Measurements from ENCODE around the gene LILRA6.
"Not testable (repeated sequence)": the region's sequence is repeated elsewhere in the genome, so short reads cannot be mapped to it uniquely, and the experiment has no call there.

LILRA6 gene

DNA sequence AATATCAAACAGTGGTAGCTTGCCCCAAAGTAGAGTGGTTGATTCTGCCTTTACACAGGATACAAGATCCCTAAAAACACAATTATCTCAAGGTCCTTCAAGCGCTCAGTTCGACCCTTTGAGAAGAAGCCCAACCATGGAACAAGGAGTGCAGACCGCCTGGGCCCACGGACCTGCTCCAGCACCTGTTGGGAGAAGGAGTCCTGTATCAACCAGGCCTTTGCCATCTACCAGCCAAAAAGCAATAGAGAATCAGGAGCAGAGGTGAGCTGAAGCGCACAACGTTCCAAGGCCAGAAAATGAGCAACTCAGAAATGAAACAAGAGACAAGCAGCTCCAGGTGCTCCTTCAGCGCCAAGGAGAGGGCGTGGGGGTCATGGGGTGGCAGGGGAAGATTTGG, 13.4 kb downstream of the LILRA6 start:
- DNase-seq: no peak

DNA sequence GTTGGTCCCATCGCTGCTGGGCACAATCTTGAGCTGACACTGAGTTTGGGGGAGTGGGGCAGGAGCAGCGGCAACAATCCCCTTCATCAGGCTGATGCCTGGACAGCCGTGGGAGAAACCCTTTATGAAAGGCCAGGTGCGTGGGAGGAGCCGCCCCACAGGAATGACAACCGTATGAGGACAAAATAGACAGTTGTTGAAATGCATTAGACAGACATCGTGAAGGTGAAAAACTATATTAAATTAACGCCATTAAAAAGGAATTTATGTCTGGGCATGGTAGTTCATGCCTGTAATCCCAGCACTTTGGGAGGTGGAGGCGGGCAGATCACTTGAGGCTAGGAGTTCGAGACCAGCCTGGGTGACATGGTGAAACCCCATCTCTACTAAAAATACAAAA, 18.0 kb downstream of the LILRA6 start:
- not testable (repeated sequence) for DNase-seq

DNA sequence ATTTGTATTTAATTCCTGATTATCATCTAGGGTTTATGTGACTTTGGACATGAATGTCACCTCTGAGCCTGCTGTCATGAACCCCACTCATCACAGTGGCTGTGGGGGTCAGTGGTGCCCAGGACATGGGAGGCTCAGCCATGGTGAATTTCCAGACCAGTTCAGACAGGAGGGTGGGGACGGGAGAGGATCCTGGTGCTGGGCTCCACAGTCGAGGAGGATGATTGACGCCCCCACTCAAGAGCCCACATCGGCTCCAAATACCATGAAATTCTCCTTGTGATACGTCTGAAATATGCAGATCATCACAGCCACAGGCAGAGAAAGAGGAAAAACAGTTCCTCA, 18.7 kb downstream of the LILRA6 start:
- not testable (repeated sequence) for DNase-seq

DNA sequence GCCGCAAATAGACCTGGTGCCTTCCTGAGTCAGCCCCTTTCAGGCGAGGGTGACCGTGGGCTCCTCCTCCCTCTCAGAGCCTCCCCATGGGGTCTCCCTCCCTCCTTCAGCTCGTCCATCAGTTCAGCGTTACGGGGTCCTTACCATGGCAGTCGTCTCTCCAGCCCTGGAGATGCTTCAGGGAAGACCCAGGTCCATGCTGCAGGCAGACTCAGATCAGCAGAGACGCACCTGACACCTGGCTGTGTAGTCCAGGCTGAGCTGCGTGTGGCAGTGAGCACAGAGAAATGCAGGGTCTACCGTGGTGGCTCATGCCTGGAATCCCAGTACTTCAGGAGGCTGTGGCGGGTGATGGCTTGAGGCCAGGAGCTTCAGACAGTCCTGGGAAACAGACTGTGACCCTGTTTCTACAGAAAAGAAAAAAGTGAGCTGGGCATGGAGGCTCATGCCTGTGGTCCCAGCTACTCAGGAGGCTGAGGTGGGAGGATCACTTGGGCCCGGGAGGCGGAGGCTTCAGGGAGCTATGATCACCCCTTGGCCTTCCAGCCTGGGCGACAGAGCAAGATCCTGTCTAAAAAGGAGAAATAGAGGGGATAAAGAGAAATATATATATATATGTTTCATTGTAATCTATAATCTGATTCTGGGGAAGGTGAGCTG, 19.2 kb downstream of the LILRA6 start:
- not testable (repeated sequence) for DNase-seq

DNA sequence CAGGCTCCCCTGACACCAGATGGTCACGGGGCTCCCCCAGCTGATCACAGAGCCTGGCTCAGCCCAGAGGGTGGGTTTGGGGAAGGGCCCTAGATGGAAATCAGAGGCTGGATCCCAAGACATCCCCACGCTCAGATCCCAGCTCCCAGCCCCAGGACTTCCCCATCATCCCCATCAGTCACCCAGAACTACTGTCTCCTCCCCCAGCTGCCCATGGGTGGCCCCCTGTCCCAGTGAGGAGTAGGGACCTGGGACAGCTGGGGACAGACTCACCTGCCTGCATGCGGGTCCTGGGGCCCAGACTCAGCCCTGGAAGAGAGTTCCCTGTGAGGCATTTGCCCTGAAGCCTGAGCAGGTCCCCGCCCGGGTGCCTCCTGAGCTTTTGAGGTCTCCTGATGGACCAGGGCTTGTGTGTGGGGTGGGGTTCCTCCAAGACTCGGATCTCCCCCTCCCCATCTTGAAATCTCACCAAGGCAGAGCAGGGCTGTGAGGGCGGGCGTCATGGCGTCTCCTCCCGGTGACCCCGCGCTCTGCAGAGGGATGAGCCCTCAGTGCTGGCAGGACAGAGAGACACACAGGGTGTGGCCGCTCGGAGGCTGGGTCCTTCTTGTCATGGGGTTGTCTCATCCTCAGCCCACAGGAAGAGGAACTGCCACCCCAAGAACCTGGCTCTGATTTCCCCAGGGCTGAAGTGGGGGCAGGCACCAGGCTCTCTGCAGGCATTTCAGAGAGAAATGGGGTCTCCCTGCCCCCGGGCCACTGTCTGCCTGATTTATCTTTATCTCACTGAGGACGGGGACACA, 19.9 kb downstream of the LILRA6 start, which contains the start of gene LILRB3:
Gene LILRB3 (minus strand): TSS at position 534 of the 803 bp plus-strand sequence. CDS start 31 bp downstream, at position 503.
- not testable (repeated sequence) for DNase-seq

DNA sequence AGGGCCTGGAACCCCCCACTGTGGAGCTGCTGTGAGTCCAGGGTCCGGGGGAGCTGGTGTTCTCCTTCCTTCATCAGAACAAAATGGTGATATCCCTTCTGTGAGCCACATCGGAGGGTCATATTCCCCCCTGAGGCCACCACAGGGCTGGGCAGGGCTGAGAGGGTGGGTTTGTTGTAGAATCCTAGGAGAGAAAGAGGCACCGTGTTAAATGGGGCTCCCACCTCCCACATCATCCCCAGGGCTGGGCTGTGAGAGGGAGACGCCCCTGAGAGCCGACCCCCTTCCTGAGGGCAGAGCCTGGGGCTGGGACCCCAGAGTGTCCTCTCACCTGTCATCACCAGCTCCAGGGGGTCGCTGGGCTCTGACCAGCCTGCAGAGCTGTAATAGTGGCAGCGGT, 20.6 kb downstream of the LILRA6 start:
- not testable (repeated sequence) for DNase-seq

DNA sequence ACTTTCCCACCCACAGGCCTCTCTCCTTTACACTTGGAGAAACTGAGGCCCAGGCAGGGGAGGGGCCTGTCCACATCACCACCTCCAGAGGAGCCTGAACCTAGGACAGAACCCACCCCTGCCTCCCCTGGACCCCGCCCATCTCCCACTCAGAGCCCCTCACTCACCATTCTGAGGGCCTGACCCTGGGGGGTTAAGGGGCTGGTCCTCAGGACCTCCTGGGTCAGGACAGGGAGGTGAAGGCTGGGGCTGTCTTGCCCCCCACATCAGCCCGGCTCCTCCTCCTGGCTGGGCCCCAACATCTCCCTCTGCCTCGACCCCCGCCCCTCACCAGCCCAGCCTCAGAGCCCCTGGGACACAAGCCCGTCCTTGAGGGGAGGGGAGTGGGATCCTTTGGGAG, 22.9 kb downstream of the LILRA6 start:
- DNase-seq: not testable (repeated sequence)

DNA sequence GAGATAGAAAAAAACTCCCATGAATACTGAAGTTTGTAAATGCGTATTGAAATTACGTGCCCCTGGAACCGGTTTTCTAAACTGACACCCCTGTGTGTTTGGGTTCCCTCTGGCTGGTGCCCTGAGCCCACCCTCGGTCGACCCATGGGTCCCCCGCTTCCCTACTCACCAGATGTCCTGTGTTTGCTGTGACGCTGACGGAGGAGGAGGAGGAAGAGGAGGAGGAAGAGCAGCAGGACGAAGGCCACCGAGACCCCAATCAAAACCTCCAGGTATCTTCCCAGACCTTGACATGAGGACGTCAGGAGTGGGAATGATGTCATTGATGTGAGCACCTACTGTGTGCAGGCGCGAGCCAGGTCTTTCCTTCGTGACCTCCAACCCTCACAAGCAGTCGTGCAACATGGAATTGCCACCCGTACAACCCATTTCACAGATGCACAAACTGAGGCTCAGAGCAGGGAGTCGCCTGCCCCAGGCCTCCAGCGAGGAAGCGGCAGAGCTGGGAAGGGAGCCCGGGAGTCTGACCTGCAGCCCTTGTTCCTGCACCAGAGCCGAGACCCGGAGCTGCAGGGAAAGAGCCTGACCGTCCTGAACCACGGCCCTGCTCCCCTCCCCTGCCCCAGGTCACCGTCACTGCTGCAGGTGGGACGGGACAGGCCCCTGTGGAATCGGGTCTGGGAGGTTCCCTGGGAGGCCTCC, 23.5 kb downstream of the LILRA6 start:
- no peak for DNase-seq

DNA sequence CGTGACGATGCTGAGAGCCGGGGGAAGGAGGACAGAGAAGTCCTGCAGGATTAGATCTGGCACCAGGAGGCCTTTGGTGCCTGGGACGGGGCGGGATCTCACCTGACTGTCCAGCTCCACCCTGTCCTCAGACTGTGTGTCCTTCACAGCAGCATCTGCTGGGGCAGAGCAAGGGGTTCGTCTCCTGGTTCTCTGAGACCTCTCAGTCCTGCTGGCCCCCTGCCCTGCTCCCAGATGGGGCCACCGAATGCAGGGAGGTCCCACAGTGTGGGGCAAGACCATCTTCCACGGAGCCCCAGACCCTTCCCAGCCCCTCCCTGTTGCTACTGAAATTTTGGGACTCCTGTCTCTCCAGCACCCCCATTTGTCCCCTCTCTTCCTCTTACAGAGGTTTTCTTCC, 24.3 kb downstream of the LILRA6 start:
- DNase-seq: no peak

DNA sequence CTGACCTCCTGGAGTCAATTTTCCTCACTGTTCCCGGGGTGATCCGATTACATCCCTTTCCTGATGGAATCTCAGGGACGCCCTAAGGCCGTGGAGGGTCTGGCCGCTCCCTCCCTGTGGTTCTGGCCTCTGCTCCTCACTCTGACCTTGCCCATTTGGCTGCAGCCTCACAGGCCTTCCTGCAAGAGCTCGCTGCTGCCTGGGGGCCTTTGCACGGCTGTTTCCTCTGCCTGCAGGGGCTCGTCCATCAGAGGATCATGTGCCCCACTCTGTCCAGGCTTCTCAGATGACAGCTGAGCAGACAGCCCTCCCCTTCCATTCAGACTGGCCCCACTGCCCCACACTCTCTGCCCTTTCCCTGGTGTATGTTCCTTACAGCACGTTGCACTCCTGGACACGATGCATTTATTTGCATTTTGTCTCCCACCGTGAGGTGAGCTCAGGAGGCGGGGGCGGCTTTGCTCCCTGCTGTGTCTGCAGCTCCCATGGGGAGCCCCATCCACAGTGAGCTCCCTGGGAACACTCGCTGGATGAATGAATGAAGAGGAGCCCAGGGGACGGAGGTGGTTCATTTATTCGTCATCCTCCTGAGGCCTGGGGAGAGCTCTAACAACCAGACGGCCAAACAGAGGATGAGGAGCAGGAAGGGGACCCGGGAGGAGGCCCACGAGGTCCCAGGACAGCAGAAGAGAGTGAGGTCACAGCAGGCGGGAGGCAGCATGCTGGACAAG, 24.9 kb downstream of the LILRA6 start:
- DNase-seq: not testable (repeated sequence)

DNA sequence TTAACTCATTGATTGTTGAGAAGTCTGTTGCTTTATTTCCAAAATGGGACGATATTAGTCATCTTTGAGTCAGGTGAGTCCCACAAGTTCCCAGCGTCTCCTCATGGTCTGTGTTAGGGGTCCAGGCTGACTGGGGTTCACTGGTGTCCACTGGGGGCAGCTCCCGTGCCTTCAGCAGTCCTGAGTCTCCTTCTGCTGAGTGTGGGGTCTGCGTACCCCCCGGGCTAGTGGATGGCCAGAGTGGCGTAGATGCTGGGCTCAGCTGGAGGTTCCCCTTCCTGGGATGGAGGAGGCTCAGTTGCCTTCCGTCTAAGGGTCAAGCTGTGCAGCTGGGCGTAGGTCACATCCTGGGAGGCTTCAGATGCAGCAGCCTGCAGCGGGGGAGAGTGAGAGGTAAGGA, 25.7 kb downstream of the LILRA6 start:
- no peak for DNase-seq

DNA sequence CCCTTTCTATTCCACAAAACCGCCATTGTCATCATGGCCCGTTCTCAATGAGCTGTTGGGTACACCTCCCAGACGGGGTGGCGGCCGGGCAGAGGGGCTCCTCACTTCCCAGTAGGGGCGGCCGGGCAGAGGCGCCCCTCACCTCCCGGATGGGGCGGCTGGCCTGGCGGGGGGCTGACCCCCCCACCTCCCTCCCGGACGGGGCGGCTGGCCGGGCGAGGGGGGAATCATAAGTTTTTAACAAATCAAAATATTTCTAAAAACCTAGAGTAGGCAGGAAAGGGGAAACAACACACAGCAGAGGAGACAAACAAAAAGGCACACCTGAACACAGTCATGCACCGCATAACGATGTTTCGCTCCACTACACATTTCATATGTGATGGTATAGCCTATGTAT, 27.9 kb downstream of the LILRA6 start:
- not testable (repeated sequence) for DNase-seq

DNA sequence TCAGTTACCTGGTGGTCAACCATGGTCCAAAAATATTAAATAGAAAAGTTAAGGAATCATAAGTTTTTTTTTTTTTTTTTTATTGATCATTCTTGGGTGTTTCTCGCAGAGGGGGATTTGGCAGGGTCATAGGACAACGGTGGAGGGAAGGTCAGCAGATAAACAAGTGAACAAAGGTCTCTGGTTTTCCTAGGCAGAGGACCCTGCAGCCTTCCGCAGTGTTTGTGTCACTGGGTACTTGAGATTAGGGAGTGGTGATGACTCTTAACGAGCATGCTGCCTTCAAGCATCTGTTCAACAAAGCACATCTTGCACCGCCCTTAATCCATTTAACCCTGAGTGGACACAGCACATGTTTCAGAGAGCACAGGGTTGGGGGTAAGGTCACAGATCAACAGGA, 28.4 kb downstream of the LILRA6 start:
- not testable (repeated sequence) for DNase-seq

DNA sequence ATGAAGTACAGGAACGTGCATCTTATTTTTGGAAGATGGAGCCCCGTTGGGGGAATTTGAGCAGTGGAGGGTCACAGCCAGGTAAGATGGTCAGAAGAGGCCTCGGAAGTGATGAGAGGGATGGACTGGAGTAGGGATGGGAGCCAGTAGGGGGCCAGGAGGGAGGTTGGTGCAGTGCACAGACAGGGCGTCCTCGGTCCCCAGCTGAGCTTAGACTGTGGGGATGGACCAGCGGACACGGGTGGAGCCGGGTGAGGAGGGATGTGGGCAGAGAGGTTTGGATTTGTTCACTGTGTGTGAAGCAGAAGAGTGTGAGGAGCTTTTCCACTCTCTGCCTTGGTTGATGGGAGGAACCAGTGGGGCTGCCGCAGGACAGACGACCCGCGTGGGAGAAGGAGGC, 31.4 kb downstream of the LILRA6 start:
- DNase-seq: no peak

DNA sequence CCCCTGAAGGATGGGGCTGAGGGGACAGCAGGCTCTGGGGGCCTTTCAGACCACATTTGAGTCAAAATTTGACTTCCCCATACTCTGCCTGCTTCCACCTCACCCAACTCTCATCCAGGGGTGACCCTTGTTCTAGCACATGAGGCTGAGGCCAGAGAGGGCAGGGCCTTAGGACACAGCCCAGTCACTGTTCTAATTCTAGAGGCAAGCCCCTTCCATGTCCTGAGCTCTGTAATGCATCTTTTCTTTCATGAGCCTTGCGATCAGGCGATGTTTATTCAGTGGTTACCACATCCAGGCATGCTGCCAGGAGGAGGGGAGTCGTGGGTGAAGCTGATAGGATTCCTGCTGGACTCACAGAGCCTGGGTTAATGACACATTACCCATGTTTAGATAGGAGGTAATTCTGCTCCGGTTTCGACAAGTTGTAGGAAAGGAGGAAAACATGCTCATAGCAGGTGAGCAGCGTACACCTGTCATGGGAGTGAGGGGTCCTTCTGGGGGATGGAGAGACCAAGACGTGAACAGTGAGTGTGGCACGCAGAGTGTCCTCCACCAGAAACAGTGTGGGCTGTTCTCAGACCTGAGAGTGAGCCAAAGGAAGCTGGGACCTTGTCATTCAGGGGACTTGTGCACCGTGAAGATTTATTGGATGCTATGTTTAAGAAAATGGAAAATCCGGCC, 32.6 kb downstream of the LILRA6 start:
- DNase-seq: peak; percentile 99

DNA sequence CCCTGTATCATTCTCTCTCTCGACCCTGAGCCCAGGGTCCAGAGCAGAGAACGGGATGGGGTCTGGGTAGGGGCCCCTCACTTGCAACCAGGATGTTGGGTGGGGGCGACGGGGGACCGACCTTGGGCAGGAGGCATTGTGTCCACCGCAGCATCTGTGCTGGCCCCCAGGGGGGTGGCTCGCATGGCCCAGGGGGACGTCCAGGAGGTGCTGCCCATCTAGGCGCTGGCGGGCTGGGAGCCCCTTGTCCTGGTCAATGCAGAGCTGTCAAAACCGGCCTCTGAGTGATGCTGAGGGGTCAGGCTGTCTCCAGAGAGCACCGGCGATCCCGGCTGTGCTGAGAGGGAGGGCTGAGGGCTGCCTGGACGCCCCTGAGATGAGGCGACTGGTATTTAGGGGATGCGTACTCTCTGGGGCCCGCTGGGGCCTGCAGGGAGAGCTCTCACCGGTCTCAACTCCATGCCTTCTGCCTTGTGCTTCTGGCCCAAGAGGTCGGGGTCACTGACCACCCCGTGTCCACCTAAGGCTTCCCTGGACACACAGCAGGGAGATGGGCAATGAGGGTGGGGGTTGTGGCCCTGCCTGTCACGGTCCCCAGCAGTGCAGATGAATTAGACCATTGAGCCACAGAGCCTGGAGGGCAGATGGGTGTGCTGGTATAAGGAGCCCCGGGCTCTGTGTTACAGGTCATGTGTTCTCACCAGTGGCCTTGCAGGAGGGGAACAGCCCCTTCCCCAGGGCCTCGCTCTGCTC, 33.4 kb downstream of the LILRA6 start:
- no peak for DNase-seq

DNA sequence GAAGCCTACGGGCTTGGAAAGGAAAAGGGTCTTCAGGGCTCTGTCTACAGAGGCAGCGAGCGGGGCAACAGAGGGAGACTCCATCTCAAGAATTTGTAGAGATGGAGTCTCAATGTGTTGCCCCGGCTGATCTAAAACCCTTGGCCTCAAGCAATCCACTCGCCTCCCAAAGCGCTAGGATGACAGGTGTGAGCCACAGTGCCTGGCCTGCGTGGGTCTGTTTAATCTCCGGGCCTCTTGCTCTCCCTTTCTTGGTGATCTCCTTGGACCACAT, 33.9 kb downstream of the LILRA6 start:
- DNase-seq: peak; percentile 29

DNA sequence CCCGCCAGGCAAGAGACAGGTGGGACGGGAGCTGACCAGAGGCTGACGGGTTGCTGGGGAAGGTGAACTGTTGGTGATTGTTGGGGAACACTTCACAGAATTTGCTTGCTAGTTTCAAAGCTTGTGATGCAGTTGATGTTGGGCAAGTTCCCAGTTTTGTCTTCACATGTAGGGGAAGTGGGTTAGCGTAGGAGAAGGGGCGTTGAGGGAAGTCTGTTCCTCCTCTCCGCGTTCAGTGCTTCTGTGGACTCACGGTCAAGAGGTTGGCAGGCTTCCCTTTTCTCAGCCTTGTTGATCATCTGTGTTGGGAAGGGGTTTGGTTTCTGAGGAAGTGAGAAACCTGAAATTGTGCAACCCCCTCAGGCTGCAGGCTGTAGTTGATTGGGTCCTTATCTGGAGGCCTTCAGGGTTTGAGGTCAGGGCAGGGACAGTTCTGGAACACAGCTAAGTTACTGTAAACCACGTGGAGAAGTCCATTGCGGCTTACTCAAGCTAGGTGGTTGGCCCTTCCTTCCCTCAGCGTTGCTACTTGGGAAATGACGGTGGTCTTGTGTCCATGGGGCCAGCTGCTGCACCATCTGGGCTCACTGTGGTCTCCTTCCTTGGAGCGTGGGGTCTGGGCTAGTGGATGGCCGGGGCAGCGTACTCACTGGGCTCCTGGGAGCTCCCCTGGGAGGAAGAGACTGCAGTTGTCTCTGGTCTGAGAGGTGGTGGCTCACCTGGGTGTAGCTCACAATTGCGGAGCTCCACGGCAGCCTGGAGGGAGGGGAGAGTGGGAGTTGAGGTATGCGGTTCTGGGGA, 34.4 kb downstream of the LILRA6 start:
- DNase-seq: peak; percentile 96

DNA sequence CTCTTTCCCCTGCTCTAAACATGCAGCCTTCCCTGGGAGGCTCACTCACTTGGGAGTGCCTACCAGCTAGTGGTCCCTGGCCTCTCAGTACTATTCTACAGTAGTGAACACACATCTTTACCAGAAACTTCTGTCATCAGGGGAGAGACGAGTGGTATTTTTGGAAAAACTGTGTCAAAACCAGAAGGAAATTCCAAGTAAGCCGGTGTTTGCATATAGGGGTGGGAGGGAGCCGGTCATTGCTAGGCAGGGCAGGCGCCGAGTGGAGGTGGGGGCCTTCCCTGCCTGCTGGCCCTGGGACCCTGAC, 35.0 kb downstream of the LILRA6 start:
- DNase-seq: no peak

DNA sequence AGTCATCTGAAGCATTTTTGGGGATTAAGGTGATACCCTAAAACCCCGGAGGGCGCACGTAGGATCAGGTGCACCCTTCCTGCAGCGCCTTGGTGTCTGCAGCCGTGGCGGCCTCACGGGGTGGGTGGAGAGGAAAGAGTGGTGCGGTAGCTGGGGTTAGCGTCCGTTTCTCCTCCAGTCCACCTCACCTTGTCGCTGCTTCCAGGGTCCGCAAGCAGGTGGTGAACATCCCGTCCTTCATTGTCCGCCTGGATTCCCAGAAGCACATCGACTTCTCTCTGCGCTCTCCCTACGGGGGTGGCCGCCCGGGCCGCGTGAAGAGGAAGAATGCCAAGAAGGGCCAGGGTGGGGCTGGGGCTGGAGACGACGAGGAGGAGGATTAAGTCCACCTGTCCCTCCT, 35.4 kb downstream of the LILRA6 start:
- not testable (repeated sequence) for DNase-seq

DNA sequence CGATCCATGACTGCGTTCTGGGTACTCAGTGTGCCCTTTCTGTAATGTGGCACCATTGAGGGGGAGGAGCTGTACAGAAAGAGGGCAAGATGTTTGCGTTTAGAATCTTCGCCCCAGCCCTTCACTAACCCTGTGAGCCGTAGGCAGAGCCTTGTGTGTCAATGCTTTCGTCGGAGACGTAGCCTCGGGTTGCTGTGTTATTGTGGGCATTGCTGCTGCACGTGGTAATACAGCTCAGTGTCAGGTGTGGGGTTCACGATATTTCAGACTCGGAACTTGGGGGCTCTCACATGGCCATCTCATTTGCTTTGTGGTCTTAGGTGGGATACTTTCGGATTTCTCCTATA, 35.8 kb downstream of the LILRA6 start:
- no peak for DNase-seq

All from hematopoietic multipotent progenitor cell treated with erythropoietin and hydrocortisone succinate and interleukin-3 and kit ligand, for 8 days (in vitro differentiated cells).